Activated B cell treated with CpG ODN at 0.5 μM for 24 hours (primary cell): ENCODE results near the gene DNMBP. TPM values are rescaled to one million over a fixed set of nuclear protein-coding genes. Genes with fewer than 3 reads are reported as not detected.
A peak's percentile ranks its signal among the peaks of the same experiment; 100 is the strongest.

ENCODE experiments used
- ATAC-seq: fragments of 200-7000 bp; cut with Tn5 transposase; one replicate; pipeline ENCODE4 v1.10.0; 2021; ENCODE audit warnings: low read depth, mild to moderate bottlenecking, moderate library complexity
- CTCF ChIA-PET: fragments of 350-600 bp; sonication (Branson Sonifier 250); formaldehyde crosslinking; loops from one replicate; lab custom pipeline; 2021; ENCODE audit warnings: antibody characterized with exemption; lab: Charles Lee
- POLR2A ChIA-PET: fragments of 350-600 bp; sonication (Branson Sonifier 250); formaldehyde crosslinking; loops from one replicate; lab custom pipeline; 2021; ENCODE audit warnings: antibody characterized with exemption; lab: Charles Lee
- DNase-seq: peaks from one replicate; pipeline ENCODE4 v3.0.0; 2022
- H3K27ac Mint-ChIP-seq: one replicate; pipeline ENCODE4 v1.8.0; 2020; ENCODE audit warnings: mixed read lengths
- H3K27me3 Mint-ChIP-seq: one replicate; pipeline ENCODE4 v1.8.0; 2021; ENCODE audit warnings: mixed read lengths
- H3K36me3 Mint-ChIP-seq: one replicate; pipeline ENCODE4 v1.8.0; 2021; ENCODE audit warnings: low read depth, mixed read lengths
- H3K4me1 Mint-ChIP-seq: one replicate; pipeline ENCODE4 v1.8.0; 2021; ENCODE audit warnings: mixed read lengths
- H3K4me3 Mint-ChIP-seq: one replicate; pipeline ENCODE4 v1.8.0; 2020; ENCODE audit warnings: mild to moderate bottlenecking, mixed read lengths
- H3K9me3 Mint-ChIP-seq: one replicate; pipeline ENCODE4 v1.8.0; 2020; ENCODE audit warnings: mixed read lengths
- intact Hi-C: fragments of 100-400 bp; cut with micrococcal nuclease; formaldehyde crosslinking; loops from one replicate; pipeline ENCODE4 v1.15.1; 2024
- total RNA-seq: library from RNA; stranded (reverse); gene quantifications from 2 replicates; pipeline ENCODE4 v1.2.3, GENCODE V29; 2022
- TF ChIP-seq, protein P1 (sequence below): fragments of 200-600 bp; IDR thresholded peaks from one replicate; pipeline ENCODE4 v1.8.0; 2022; ENCODE audit warnings: antibody characterized with exemption, mild to moderate bottlenecking

DNMBP gene
- total RNA-seq, result 12.5 and 13.1 TPM in 2 replicates

GRCh38 chr10:100009793-100010676 lies at the start of gene DNMBP:
DNMBP (minus strand) TSS chr10:100009947; CDS start chr10:99972124, 37,823 bp downstream.
- peak within 1 kb of the TSS; percentile 89 for H3K27ac Mint-ChIP-seq
- H3K4me3 Mint-ChIP-seq, result peak within 1 kb of the TSS; percentile 91
- no peaks in the 10 kb centered on the region for H3K36me3 Mint-ChIP-seq
- TF ChIP-seq, protein P1, sequence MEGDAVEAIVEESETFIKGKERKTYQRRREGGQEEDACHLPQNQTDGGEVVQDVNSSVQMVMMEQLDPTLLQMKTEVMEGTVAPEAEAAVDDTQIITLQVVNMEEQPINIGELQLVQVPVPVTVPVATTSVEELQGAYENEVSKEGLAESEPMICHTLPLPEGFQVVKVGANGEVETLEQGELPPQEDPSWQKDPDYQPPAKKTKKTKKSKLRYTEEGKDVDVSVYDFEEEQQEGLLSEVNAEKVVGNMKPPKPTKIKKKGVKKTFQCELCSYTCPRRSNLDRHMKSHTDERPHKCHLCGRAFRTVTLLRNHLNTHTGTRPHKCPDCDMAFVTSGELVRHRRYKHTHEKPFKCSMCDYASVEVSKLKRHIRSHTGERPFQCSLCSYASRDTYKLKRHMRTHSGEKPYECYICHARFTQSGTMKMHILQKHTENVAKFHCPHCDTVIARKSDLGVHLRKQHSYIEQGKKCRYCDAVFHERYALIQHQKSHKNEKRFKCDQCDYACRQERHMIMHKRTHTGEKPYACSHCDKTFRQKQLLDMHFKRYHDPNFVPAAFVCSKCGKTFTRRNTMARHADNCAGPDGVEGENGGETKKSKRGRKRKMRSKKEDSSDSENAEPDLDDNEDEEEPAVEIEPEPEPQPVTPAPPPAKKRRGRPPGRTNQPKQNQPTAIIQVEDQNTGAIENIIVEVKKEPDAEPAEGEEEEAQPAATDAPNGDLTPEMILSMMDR, result no peak
- H3K4me1 Mint-ChIP-seq, result peaks cover 75% of the 10 kb centered on the region
- peak; percentile 88 for DNase-seq
- no peaks in the 10 kb centered on the region for H3K27me3 Mint-ChIP-seq
- ATAC-seq, result peak; percentile 88
- H3K9me3 Mint-ChIP-seq, result no peaks in the 10 kb centered on the region
- CTCF ChIA-PET, result interaction anchor here (0.6 to 3.5 kb wide), 28 partner anchors 8 to 279 kb away, joined by 3 to 22 read pairs (median 4); no protein-coding TSS in a partner anchor
- intact Hi-C loops, result loop anchor here (1.0 to 10.0 kb wide), 6 partner anchors 16 to 277 kb away; partner anchors contain the start of genes COX15, CUTC and ERLIN1
- POLR2A ChIA-PET, result interaction anchor here (0.6 to 2.8 kb wide), 6 partner anchors 12 to 337 kb away, joined by 3 to 15 read pairs (median 6); partner anchors contain the start of gene SCD

DNA sequence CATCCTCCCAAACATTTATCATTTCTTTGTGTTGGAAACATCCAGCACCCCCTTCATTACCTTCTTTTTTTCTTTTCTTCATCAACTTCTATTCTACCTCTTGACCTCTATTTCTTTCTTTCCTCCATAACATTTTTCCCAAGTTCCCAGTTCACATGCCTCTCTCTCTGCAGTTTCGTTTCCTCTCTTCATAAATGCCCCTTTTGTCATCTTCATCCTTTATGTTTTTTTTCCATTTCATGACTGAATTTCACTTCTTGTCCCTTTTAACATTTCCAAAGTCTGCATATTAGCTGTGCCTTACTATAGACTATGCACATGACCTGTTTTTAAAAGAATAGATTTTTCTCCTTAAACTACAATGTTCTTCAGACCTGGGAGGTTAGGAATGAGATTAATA lies 48.2 kb upstream of the DNMBP start:
- Mint-ChIP-seq H3K27ac (no peak overlapping the region), H3K4me1 (no peaks in the 10 kb centered on the region), H3K4me3 (no peak overlapping the region), H3K27me3 (peaks cover 7% of the 10 kb centered on the region), H3K9me3 (peaks cover 2% of the 10 kb centered on the region), H3K36me3 (no peaks in the 10 kb centered on the region)
- ChIA-PET POLR2A (no interaction called here), CTCF (interaction anchor here (1.0 kb wide), 2 partner anchors 10 to 212 kb away, joined by 3 to 4 read pairs; no protein-coding TSS in a partner anchor)
- intact Hi-C loops, result no loop called here
- TF ChIP-seq, protein P1, result no peak
- ATAC-seq (no peak), DNase-seq (no peak)

- H3K4me1 Mint-ChIP-seq, result no peaks in the 10 kb centered on the region
- TF ChIP-seq, protein P1, result no peak
- DNase-seq (no peak), ATAC-seq (no peak)
- intact Hi-C loops, result no loop called here
- no peak overlapping the region for H3K4me3 Mint-ChIP-seq
- H3K9me3 Mint-ChIP-seq, result peaks cover 2% of the 10 kb centered on the region
- CTCF ChIA-PET, result interaction anchor here (0.7 kb wide), 1 partner anchor 10 kb away, joined by 3 read pairs; no protein-coding TSS in a partner anchor
- H3K36me3 Mint-ChIP-seq, result no peaks in the 10 kb centered on the region
- peaks cover 7% of the 10 kb centered on the region for H3K27me3 Mint-ChIP-seq
- POLR2A ChIA-PET, result no interaction called here
- H3K27ac Mint-ChIP-seq, result no peak overlapping the region
Observed at GRCh38 chr10:100053686-100054460, 44.1 kb upstream of the DNMBP start.

- H3K27ac Mint-ChIP-seq, result no peak overlapping the region
- peak; percentile 75 for DNase-seq
- peak; percentile 73 for ATAC-seq
- peaks cover 6% of the 10 kb centered on the region for H3K4me1 Mint-ChIP-seq
- CTCF ChIA-PET, result interaction anchor here (0.7 to 8.1 kb wide), 35 partner anchors 9 to 218 kb away, joined by 3 to 237 read pairs (median 4); partner anchors contain the start of gene DNMBP
- POLR2A ChIA-PET, result interaction anchor here (1.2 kb wide), 1 partner anchor 32 kb away, joined by 3 read pairs; no protein-coding TSS in a partner anchor
- no peak overlapping the region for H3K4me3 Mint-ChIP-seq
- no peaks in the 10 kb centered on the region for H3K27me3 Mint-ChIP-seq
- TF ChIP-seq, protein P1, result peak; percentile 81
- no peaks in the 10 kb centered on the region for H3K9me3 Mint-ChIP-seq
- intact Hi-C loops, result loop anchor here (1.0 to 10.0 kb wide), 4 partner anchors 37 to 611 kb away; partner anchors contain the start of genes DNMBP and GOT1
- no peaks in the 10 kb centered on the region for H3K36me3 Mint-ChIP-seq
Observed at GRCh38 chr10:100046021-100046486, 36.3 kb upstream of the DNMBP start.
